ENCODE data around the gene TSPAN18. TPM values are rescaled to one million over a fixed set of nuclear protein-coding genes. Genes with fewer than 3 reads are reported as not detected.

TSPAN18 gene
- total RNA-seq, 1 experiment from 2014 or later = 1.8 TPM

GRCh38 chr11:44964526-44965209, 237.9 kb downstream of the TSPAN18 start:
- no peak overlapping the region for H3K27ac ChIP-seq (ENCODE audit: low read length)
- H3K9ac ChIP-seq (ENCODE audit: low read length) = no peak overlapping the region
- no peak overlapping the region for H3K4me2 ChIP-seq (ENCODE audit: low read depth, low read length, poor library complexity, severe bottlenecking)
- no peak overlapping the region for H3K4me3 ChIP-seq (ENCODE audit: low read length)
- no peaks in the 10 kb centered on the region for H3K9me3 ChIP-seq (ENCODE audit: low read length)
- peaks cover 11% of the 10 kb centered on the region; the same call in 1 of the 2 replicates for H3K4me1 ChIP-seq (ENCODE audit: low read length)
- H3K27me3 ChIP-seq (ENCODE audit: low read length) = no peaks in the 10 kb centered on the region
- H3K36me3 ChIP-seq (ENCODE audit: insufficient read depth, low read length) = no peaks in the 10 kb centered on the region
- H3K79me2 ChIP-seq (ENCODE audit: low read length) = no peaks in the 10 kb centered on the region
- no peak overlapping the region for H2AFZ ChIP-seq (ENCODE audit: low read length)
- no peaks in the 10 kb centered on the region for H3K9me2 ChIP-seq (replicated peaks; ENCODE audit: insufficient read depth, low read length)
- DNase-seq = no peak
- no peaks in the 10 kb centered on the region for H4K20me1 ChIP-seq (ENCODE audit: insufficient read depth, low read depth, low read length)

- no peak overlapping the region for H3K9ac ChIP-seq (ENCODE audit: low read length)
- H3K36me3 ChIP-seq (ENCODE audit: insufficient read depth, low read length) = no peaks in the 10 kb centered on the region
- H4K20me1 ChIP-seq (ENCODE audit: insufficient read depth, low read depth, low read length) = no peaks in the 10 kb centered on the region
- H3K4me3 ChIP-seq (ENCODE audit: low read length) = no peak overlapping the region
- no peak for DNase-seq
- H3K9me2 ChIP-seq (replicated peaks; ENCODE audit: insufficient read depth, low read length) = no peaks in the 10 kb centered on the region
- no peak overlapping the region for H2AFZ ChIP-seq (ENCODE audit: low read length)
- H3K4me1 ChIP-seq (ENCODE audit: low read length) = peaks cover 11% of the 10 kb centered on the region; the same call in 1 of the 2 replicates
- H3K9me3 ChIP-seq (ENCODE audit: low read length) = no peaks in the 10 kb centered on the region
- H3K4me2 ChIP-seq (ENCODE audit: low read depth, low read length, poor library complexity, severe bottlenecking) = no peak overlapping the region
- no peaks in the 10 kb centered on the region for H3K27me3 ChIP-seq (ENCODE audit: low read length)
- H3K79me2 ChIP-seq (ENCODE audit: low read length) = no peaks in the 10 kb centered on the region
- no peak overlapping the region for H3K27ac ChIP-seq (ENCODE audit: low read length)
Observed at GRCh38 chr11:44966694-44967093, 239.9 kb downstream of the TSPAN18 start.

DNA sequence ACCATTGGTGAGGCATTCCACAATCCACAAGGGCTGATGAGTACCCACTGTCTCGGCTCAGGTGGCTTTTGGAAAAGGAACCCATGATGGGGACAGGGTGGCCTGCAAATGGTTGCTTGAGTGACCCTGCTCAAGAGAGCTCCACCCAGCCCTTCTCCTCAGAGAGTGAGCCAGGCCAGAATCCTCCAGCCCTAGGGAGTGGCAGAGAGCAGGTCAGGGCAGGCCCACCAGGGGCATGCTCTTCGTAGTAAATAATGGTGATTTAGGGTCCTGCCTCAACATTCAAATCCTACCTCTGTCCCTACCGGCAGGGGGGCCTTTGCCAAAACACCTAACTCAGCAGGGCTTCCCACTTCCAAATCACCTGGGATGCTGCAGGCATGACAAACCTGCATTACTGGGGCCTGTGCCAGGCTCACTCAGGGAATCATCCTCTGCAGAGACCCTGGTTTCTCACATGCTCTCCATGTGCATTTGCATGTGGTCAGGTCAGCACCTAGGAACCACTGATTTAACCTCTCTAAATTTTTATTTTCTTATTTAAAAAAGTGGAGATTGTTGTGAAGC, 241.3 kb downstream of the TSPAN18 start:
- Histone ChIP-seq H3K9me3 (ENCODE audit: low read length) (no peaks in the 10 kb centered on the region), H3K27me3 (ENCODE audit: low read length) (no peaks in the 10 kb centered on the region), H3K4me1 (ENCODE audit: low read length) (peaks cover 11% of the 10 kb centered on the region; the same call in 1 of the 2 replicates), H3K9ac (ENCODE audit: low read length) (no peak overlapping the region), H2AFZ (ENCODE audit: low read length) (no peak overlapping the region), H3K79me2 (ENCODE audit: low read length) (no peaks in the 10 kb centered on the region), H3K4me3 (ENCODE audit: low read length) (no peak overlapping the region), H3K9me2 (replicated peaks; ENCODE audit: insufficient read depth, low read length) (no peaks in the 10 kb centered on the region), H3K4me2 (ENCODE audit: low read depth, low read length, poor library complexity, severe bottlenecking) (no peak overlapping the region), H3K36me3 (ENCODE audit: insufficient read depth, low read length) (no peaks in the 10 kb centered on the region), H4K20me1 (ENCODE audit: insufficient read depth, low read depth, low read length) (no peaks in the 10 kb centered on the region), H3K27ac (ENCODE audit: low read length) (no peak overlapping the region)
- no peak for DNase-seq

GRCh38 chr11:44968510-44968909, 241.7 kb downstream of the TSPAN18 start:
- Histone ChIP-seq H3K9me3 (ENCODE audit: low read length) (no peaks in the 10 kb centered on the region), H3K36me3 (ENCODE audit: insufficient read depth, low read length) (no peaks in the 10 kb centered on the region), H3K27me3 (ENCODE audit: low read length) (no peaks in the 10 kb centered on the region), H3K4me3 (ENCODE audit: low read length) (no peak overlapping the region), H2AFZ (ENCODE audit: low read length) (no peak overlapping the region), H3K79me2 (ENCODE audit: low read length) (no peaks in the 10 kb centered on the region), H3K4me2 (ENCODE audit: low read depth, low read length, poor library complexity, severe bottlenecking) (no peak overlapping the region), H3K9ac (ENCODE audit: low read length) (no peak overlapping the region), H3K9me2 (replicated peaks; ENCODE audit: insufficient read depth, low read length) (no peaks in the 10 kb centered on the region), H3K4me1 (ENCODE audit: low read length) (peaks cover 11% of the 10 kb centered on the region; the same call in 1 of the 2 replicates), H4K20me1 (ENCODE audit: insufficient read depth, low read depth, low read length) (no peaks in the 10 kb centered on the region), H3K27ac (ENCODE audit: low read length) (no peak overlapping the region)
- DNase-seq = no peak

- no peak overlapping the region for H3K4me2 ChIP-seq (ENCODE audit: low read depth, low read length, poor library complexity, severe bottlenecking)
- H3K9me2 ChIP-seq (replicated peaks; ENCODE audit: insufficient read depth, low read length) = no peaks in the 10 kb centered on the region
- no peaks in the 10 kb centered on the region for H3K79me2 ChIP-seq (ENCODE audit: low read length)
- no peaks in the 10 kb centered on the region for H3K9me3 ChIP-seq (ENCODE audit: low read length)
- DNase-seq = no peak
- no peak overlapping the region for H3K27ac ChIP-seq (ENCODE audit: low read length)
- no peaks in the 10 kb centered on the region for H4K20me1 ChIP-seq (ENCODE audit: insufficient read depth, low read depth, low read length)
- H3K36me3 ChIP-seq (ENCODE audit: insufficient read depth, low read length) = no peaks in the 10 kb centered on the region
- H3K9ac ChIP-seq (ENCODE audit: low read length) = no peak overlapping the region
- H2AFZ ChIP-seq (ENCODE audit: low read length) = no peak overlapping the region
- no peaks in the 10 kb centered on the region for H3K27me3 ChIP-seq (ENCODE audit: low read length)
- 0 out of 2 replicates have a peak, but pooled peaks cover 4% of the 10 kb centered on the region for H3K4me1 ChIP-seq (ENCODE audit: low read length)
- no peak overlapping the region for H3K4me3 ChIP-seq (ENCODE audit: low read length)
Observed at GRCh38 chr11:44969651-44970252, 243.0 kb downstream of the TSPAN18 start.

- Histone ChIP-seq H3K79me2 (ENCODE audit: low read length) (no peaks in the 10 kb centered on the region), H3K9me3 (ENCODE audit: low read length) (no peaks in the 10 kb centered on the region), H2AFZ (ENCODE audit: low read length) (no peak overlapping the region), H3K4me3 (ENCODE audit: low read length) (no peak overlapping the region), H3K27me3 (ENCODE audit: low read length) (no peaks in the 10 kb centered on the region), H3K27ac (ENCODE audit: low read length) (no peak overlapping the region), H3K9ac (ENCODE audit: low read length) (no peak overlapping the region), H3K36me3 (ENCODE audit: insufficient read depth, low read length) (no peaks in the 10 kb centered on the region), H3K4me2 (ENCODE audit: low read depth, low read length, poor library complexity, severe bottlenecking) (no peak overlapping the region), H4K20me1 (ENCODE audit: insufficient read depth, low read depth, low read length) (no peaks in the 10 kb centered on the region), H3K9me2 (replicated peaks; ENCODE audit: insufficient read depth, low read length) (no peaks in the 10 kb centered on the region), H3K4me1 (ENCODE audit: low read length) (0 out of 2 replicates have a peak, but pooled peaks cover 4% of the 10 kb centered on the region)
- DNase-seq = no peak
Observed at GRCh38 chr11:44970293-44970692, 243.5 kb downstream of the TSPAN18 start.

- no peak overlapping the region for H3K27ac ChIP-seq (ENCODE audit: low read length)
- H4K20me1 ChIP-seq (ENCODE audit: insufficient read depth, low read depth, low read length) = no peaks in the 10 kb centered on the region
- H3K9me3 ChIP-seq (ENCODE audit: low read length) = no peaks in the 10 kb centered on the region
- H3K4me3 ChIP-seq (ENCODE audit: low read length) = no peak overlapping the region
- no peaks in the 10 kb centered on the region for H3K36me3 ChIP-seq (ENCODE audit: insufficient read depth, low read length)
- DNase-seq = no peak
- H3K9ac ChIP-seq (ENCODE audit: low read length) = no peak overlapping the region
- no peaks in the 10 kb centered on the region for H3K27me3 ChIP-seq (ENCODE audit: low read length)
- no peak overlapping the region for H2AFZ ChIP-seq (ENCODE audit: low read length)
- H3K4me1 ChIP-seq (ENCODE audit: low read length) = 0 out of 2 replicates have a peak, but pooled peaks cover 4% of the 10 kb centered on the region
- H3K79me2 ChIP-seq (ENCODE audit: low read length) = no peaks in the 10 kb centered on the region
- H3K9me2 ChIP-seq (replicated peaks; ENCODE audit: insufficient read depth, low read length) = no peaks in the 10 kb centered on the region
- H3K4me2 ChIP-seq (ENCODE audit: low read depth, low read length, poor library complexity, severe bottlenecking) = no peak overlapping the region
Observed at GRCh38 chr11:44971185-44971584, 244.4 kb downstream of the TSPAN18 start.

DNA sequence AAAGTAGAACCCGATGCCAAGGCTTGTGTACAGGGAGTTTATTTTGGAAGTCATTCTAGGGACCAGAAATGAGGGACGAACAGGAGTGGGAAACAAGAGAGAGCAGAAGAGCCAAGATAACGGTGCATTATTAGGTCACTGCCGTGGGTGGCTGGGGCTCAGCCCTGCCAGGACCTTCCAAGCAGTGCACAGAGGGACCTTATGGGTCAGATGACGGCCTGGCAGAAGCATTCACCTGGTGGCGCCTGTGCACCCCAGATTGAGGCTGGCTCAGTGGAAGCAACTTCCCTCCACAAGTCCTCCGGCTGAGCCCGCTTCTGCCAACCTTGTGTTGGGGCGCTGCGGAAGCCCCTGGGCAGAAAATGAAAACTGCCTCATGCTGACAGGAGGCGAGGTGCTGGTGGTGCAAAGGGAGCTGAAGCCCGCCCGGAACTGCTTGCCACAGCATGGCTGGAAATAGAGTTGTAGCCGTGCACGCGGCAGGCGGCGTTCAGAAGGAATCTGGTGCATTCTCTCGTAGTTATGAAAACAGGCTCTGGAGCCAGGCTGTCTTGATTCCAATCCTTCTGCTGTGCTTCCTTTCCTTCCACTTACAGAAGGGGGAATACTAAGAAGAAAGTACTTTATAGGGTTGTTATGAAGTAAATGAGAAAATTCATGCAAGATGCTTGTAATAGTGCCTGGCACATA, 246.1 kb downstream of the TSPAN18 start:
- H2AFZ ChIP-seq (ENCODE audit: low read length) = no peak overlapping the region
- no peaks in the 10 kb centered on the region for H3K27me3 ChIP-seq (ENCODE audit: low read length)
- no peaks in the 10 kb centered on the region for H3K9me2 ChIP-seq (replicated peaks; ENCODE audit: insufficient read depth, low read length)
- H3K9ac ChIP-seq (ENCODE audit: low read length) = no peak overlapping the region
- no peaks in the 10 kb centered on the region for H4K20me1 ChIP-seq (ENCODE audit: insufficient read depth, low read depth, low read length)
- no peaks in the 10 kb centered on the region for H3K36me3 ChIP-seq (ENCODE audit: insufficient read depth, low read length)
- 0 out of 2 replicates have a peak, but pooled peaks cover 4% of the 10 kb centered on the region for H3K4me1 ChIP-seq (ENCODE audit: low read length)
- no peak overlapping the region for H3K4me3 ChIP-seq (ENCODE audit: low read length)
- no peaks in the 10 kb centered on the region for H3K9me3 ChIP-seq (ENCODE audit: low read length)
- no peaks in the 10 kb centered on the region for H3K79me2 ChIP-seq (ENCODE audit: low read length)
- no peak for DNase-seq
- H3K4me2 ChIP-seq (ENCODE audit: low read depth, low read length, poor library complexity, severe bottlenecking) = no peak overlapping the region
- H3K27ac ChIP-seq (ENCODE audit: low read length) = no peak overlapping the region

Data from Karpas-422 (cell line).